Colonic mucosa (tissue), 4 donors: ENCODE results near the gene NAGPA. TPM values are rescaled to one million over a fixed set of nuclear protein-coding genes. Genes with fewer than 3 reads are reported as not detected.

Experiments
- DNase-seq: peaks from one replicate; pipeline ENCODE4 v3.0.0-alpha.2; 2020
- H3K27ac ChIP-seq: fragments of 200-600 bp; one replicate; pipeline ENCODE4 v1.8.0; 2021
- H3K27me3 ChIP-seq: fragments of 200-600 bp; one replicate; pipeline ENCODE4 v1.8.0; 2021
- H3K36me3 ChIP-seq: fragments of 200-600 bp; one replicate; pipeline ENCODE4 v1.8.0; 2021
- H3K4me1 ChIP-seq: fragments of 200-600 bp; one replicate; pipeline ENCODE4 v1.8.0; 2021; ENCODE audit warnings: mild to moderate bottlenecking
- H3K4me3 ChIP-seq: fragments of 200-600 bp; one replicate; pipeline ENCODE4 v1.8.0; 2021
- H3K9ac ChIP-seq, 2 donors: one replicate each; pipeline ENCODE4 v1.7.0; 2013; ENCODE audit warnings: control low read depth in 2 of 2, low read depth in 2 of 2, low read length in 2 of 2
- H3K9me3 ChIP-seq: fragments of 200-600 bp; one replicate; pipeline ENCODE4 v1.8.0; 2021
- intact Hi-C: fragments of 100-400 bp; cut with DNase I; formaldehyde crosslinking; loops from one replicate; pipeline ENCODE4 v1.14.1; 2022
- total RNA-seq, 2 donors: library from RNA; stranded (reverse); fragmentation: NEBNext Ultra II Directional in 1 of 2; extraction: Animal tissue kit (Norgen Biotek cat#: 25700) in 1 of 2; gene quantifications; one replicate each; pipeline ENCODE4 v1.2.1, GENCODE V29; 2021
- TF ChIP-seq, protein P1 (sequence below): fragments of 200-600 bp; IDR thresholded peaks from one replicate; pipeline ENCODE4 v1.8.0; 2022; ENCODE audit warnings: antibody characterized with exemption, mild to moderate bottlenecking
- donor health status: healthy.
- donor health status: DM: no; HTN: no; CAD: no.
- donor health status: DM: no; HTN: no; CAD: no.

Gene NAGPA
- total RNA-seq, 2 donors from 2014 or later = 18.6 to 20.6 TPM

- no peaks in the 10 kb centered on the region for H3K27me3 ChIP-seq
- no peak for DNase-seq
- TF ChIP-seq, protein P1, sequence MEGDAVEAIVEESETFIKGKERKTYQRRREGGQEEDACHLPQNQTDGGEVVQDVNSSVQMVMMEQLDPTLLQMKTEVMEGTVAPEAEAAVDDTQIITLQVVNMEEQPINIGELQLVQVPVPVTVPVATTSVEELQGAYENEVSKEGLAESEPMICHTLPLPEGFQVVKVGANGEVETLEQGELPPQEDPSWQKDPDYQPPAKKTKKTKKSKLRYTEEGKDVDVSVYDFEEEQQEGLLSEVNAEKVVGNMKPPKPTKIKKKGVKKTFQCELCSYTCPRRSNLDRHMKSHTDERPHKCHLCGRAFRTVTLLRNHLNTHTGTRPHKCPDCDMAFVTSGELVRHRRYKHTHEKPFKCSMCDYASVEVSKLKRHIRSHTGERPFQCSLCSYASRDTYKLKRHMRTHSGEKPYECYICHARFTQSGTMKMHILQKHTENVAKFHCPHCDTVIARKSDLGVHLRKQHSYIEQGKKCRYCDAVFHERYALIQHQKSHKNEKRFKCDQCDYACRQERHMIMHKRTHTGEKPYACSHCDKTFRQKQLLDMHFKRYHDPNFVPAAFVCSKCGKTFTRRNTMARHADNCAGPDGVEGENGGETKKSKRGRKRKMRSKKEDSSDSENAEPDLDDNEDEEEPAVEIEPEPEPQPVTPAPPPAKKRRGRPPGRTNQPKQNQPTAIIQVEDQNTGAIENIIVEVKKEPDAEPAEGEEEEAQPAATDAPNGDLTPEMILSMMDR = no peak
- no peak overlapping the region for H3K9ac ChIP-seq
- no peaks in the 10 kb centered on the region for H3K9me3 ChIP-seq
- no peaks in the 10 kb centered on the region for H3K4me1 ChIP-seq
- intact Hi-C loops = no loop called here
- no peak overlapping the region for H3K27ac ChIP-seq
- no peak overlapping the region for H3K4me3 ChIP-seq
- no peaks in the 10 kb centered on the region for H3K36me3 ChIP-seq
These were observed 23.0 kb downstream of the NAGPA start for GRCh38 chr16:5010576-5011329.

DNA sequence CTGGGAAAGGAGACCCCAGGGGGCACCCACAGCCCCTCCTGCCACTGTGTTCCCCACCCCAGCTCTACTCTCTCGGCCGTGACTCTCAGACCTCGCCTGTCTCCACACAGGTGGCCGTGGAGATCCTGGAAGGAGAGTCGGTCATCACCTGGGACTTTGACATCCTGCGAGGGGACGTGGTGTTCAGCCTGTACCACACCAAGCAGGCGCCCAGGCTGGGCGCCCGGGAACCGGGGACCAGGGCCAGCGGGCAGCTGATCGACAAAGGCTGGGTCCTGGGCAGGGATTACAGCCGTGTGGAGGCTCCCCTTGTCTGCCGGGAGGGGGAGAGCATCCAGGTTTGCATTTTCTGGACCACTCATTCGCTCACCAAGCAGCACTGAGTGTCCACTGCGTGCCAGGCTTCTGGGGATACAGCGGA is 25.4 kb downstream of the NAGPA start:
- TF ChIP-seq, protein P1 = no peak
- H3K27ac ChIP-seq = no peak overlapping the region
- no peak overlapping the region for H3K9ac ChIP-seq
- no peaks in the 10 kb centered on the region for H3K4me1 ChIP-seq
- H3K36me3 ChIP-seq = no peaks in the 10 kb centered on the region
- no peaks in the 10 kb centered on the region for H3K27me3 ChIP-seq
- H3K4me3 ChIP-seq = no peak overlapping the region
- no peaks in the 10 kb centered on the region for H3K9me3 ChIP-seq
- DNase-seq = no peak
- intact Hi-C loops = no loop called here

GRCh38 chr16:5007256-5007655 is 26.5 kb downstream of the NAGPA start:
- no peak for DNase-seq
- Histone ChIP-seq H3K27ac (no peak overlapping the region), H3K4me3 (no peak overlapping the region), H3K9ac (no peak overlapping the region), H3K27me3 (no peaks in the 10 kb centered on the region), H3K36me3 (no peaks in the 10 kb centered on the region), H3K9me3 (no peaks in the 10 kb centered on the region), H3K4me1 (no peaks in the 10 kb centered on the region)
- intact Hi-C loops = no loop called here
- TF ChIP-seq, protein P1 = no peak

- TF ChIP-seq, protein P1 = no peak
- Histone ChIP-seq H3K9me3 (no peaks in the 10 kb centered on the region), H3K4me1 (no peaks in the 10 kb centered on the region), H3K9ac (no peak overlapping the region), H3K27ac (no peak overlapping the region), H3K36me3 (no peaks in the 10 kb centered on the region), H3K27me3 (no peaks in the 10 kb centered on the region), H3K4me3 (no peak overlapping the region)
- DNase-seq = no peak
- intact Hi-C loops = no loop called here
These were observed 27.2 kb downstream of the NAGPA start for GRCh38 chr16:5006348-5007193.

GRCh38 chr16:5005916-5006315 is 27.8 kb downstream of the NAGPA start:
- intact Hi-C loops = no loop called here
- Histone ChIP-seq H3K27me3 (no peaks in the 10 kb centered on the region), H3K9me3 (no peaks in the 10 kb centered on the region), H3K36me3 (no peaks in the 10 kb centered on the region), H3K4me1 (no peaks in the 10 kb centered on the region), H3K4me3 (no peak overlapping the region), H3K27ac (no peak overlapping the region), H3K9ac (no peak overlapping the region)
- TF ChIP-seq, protein P1 = no peak
- no peak for DNase-seq
